ENCODE results near the gene FYTTD1. TPM values are rescaled to one million over a fixed set of nuclear protein-coding genes. Genes with fewer than 3 reads are reported as not detected.

The FYTTD1 gene
- total and polyA plus RNA-seq, 4 experiments from 2014 or later = 60.0 to 120 (median 79.4) TPM

- no peak overlapping the region for H3K27ac ChIP-seq (ENCODE audit: low read depth, low read length)
- no peak for DNase-seq
- no peaks in the 10 kb centered on the region for H3K9me3 Mint-ChIP-seq
- H3K27ac Mint-ChIP-seq = no peak overlapping the region
- no peak overlapping the region for H3K4me3 Mint-ChIP-seq
- H3K27me3 ChIP-seq (ENCODE audit: insufficient read depth, low read length) = no peaks in the 10 kb centered on the region
- no peaks in the 10 kb centered on the region for H3K27me3 Mint-ChIP-seq
- peaks cover 39 to 59% (median 48%) of the 10 kb centered on the region in 4 donors for H3K4me1 Mint-ChIP-seq
- H3K36me3 Mint-ChIP-seq = peaks cover 4 to 6% of the 10 kb centered on the region in 2 donors
- no peak overlapping the region for H3K4me3 ChIP-seq (ENCODE audit: low read length in 2 of 2)
- ChIA-PET CTCF (ENCODE audit: partially characterized antibody) (no interaction called here), POLR2A (ENCODE audit: partially characterized antibody) (no interaction called here)
- H3K36me3 ChIP-seq (ENCODE audit: insufficient read depth, low read length) = no peaks in the 10 kb centered on the region
- intact Hi-C loops (cut with micrococcal nuclease) = loop anchor here (5.0 kb wide), 1 partner anchor 207 kb away; no protein-coding TSS in a partner anchor
- peaks cover 40% of the 10 kb centered on the region for H3K4me1 ChIP-seq (ENCODE audit: insufficient read depth, low read length)
- H3K9me3 ChIP-seq (ENCODE audit: control insufficient read depth in 1 of 2, low read length in 2 of 2) = no peaks in the 10 kb centered on the region
Measured at GRCh38 chr3:197804511-197804910, 54.8 kb downstream of the FYTTD1 start.

GRCh38 chr3:197807969-197808587 lies 58.4 kb downstream of the FYTTD1 start:
- peaks cover 4% of the 10 kb centered on the region in 2 donors for H3K36me3 Mint-ChIP-seq
- Histone ChIP-seq H3K4me1 (ENCODE audit: insufficient read depth, low read length) (peaks cover 18% of the 10 kb centered on the region), H3K36me3 (ENCODE audit: insufficient read depth, low read length) (no peaks in the 10 kb centered on the region), H3K27ac (ENCODE audit: low read depth, low read length) (no peak overlapping the region), H3K4me3 (ENCODE audit: low read length in 2 of 2) (no peak overlapping the region), H3K9me3 (ENCODE audit: control insufficient read depth in 1 of 2, low read length in 2 of 2) (no peaks in the 10 kb centered on the region), H3K27me3 (ENCODE audit: insufficient read depth, low read length) (no peaks in the 10 kb centered on the region)
- ChIA-PET POLR2A (ENCODE audit: partially characterized antibody) (no interaction called here), CTCF (ENCODE audit: partially characterized antibody) (no interaction called here)
- no peak for DNase-seq
- no peaks in the 10 kb centered on the region for H3K27me3 Mint-ChIP-seq
- H3K4me3 Mint-ChIP-seq = peak overlapping the region in 1 of 8 donors; percentile 1
- intact Hi-C loops (cut with micrococcal nuclease) = no loop called here
- no peaks in the 10 kb centered on the region for H3K9me3 Mint-ChIP-seq
- peaks cover 28 to 42% (median 34%) of the 10 kb centered on the region in 4 donors for H3K4me1 Mint-ChIP-seq
- peak overlapping the region in 4 of 7 donors; percentile 1 to 70 (median 12) for H3K27ac Mint-ChIP-seq

GRCh38 chr3:197809356-197810020 lies 59.8 kb downstream of the FYTTD1 start:
- DNase-seq = no peak
- H3K27ac Mint-ChIP-seq = peak overlapping the region in 6 of 7 donors; percentile 31 to 74 (median 62)
- no peaks in the 10 kb centered on the region for H3K9me3 Mint-ChIP-seq
- no peaks in the 10 kb centered on the region for H3K9me3 ChIP-seq (ENCODE audit: control insufficient read depth in 1 of 2, low read length in 2 of 2)
- intact Hi-C loops (cut with micrococcal nuclease) = no loop called here
- no peak overlapping the region for H3K4me3 ChIP-seq (ENCODE audit: low read length in 2 of 2)
- ChIA-PET CTCF (ENCODE audit: partially characterized antibody) (interaction anchor here (1.0 to 1.7 kb wide), 4 partner anchors 10 to 20 kb away, joined by 3 to 5 read pairs (median 4); partner anchors contain the start of gene LRCH3), POLR2A (ENCODE audit: partially characterized antibody) (interaction anchor here (0.6 kb wide), 1 partner anchor 39 kb away, joined by 3 read pairs; no protein-coding TSS in a partner anchor)
- peak overlapping the region in 1 of 8 donors; percentile 6 for H3K4me3 Mint-ChIP-seq
- H3K36me3 Mint-ChIP-seq = peaks cover 4 to 11% of the 10 kb centered on the region in 2 donors
- H3K27ac ChIP-seq (ENCODE audit: low read depth, low read length) = no peak overlapping the region
- peaks cover 32 to 49% (median 41%) of the 10 kb centered on the region in 4 donors for H3K4me1 Mint-ChIP-seq
- H3K27me3 ChIP-seq (ENCODE audit: insufficient read depth, low read length) = no peaks in the 10 kb centered on the region
- H3K27me3 Mint-ChIP-seq = no peaks in the 10 kb centered on the region
- no peaks in the 10 kb centered on the region for H3K36me3 ChIP-seq (ENCODE audit: insufficient read depth, low read length)
- H3K4me1 ChIP-seq (ENCODE audit: insufficient read depth, low read length) = peaks cover 18% of the 10 kb centered on the region

GRCh38 chr3:197810901-197811300 lies 61.2 kb downstream of the FYTTD1 start:
- Histone ChIP-seq H3K4me1 (ENCODE audit: insufficient read depth, low read length) (peaks cover 18% of the 10 kb centered on the region), H3K4me3 (ENCODE audit: low read length in 2 of 2) (no peak overlapping the region), H3K36me3 (ENCODE audit: insufficient read depth, low read length) (no peaks in the 10 kb centered on the region), H3K27me3 (ENCODE audit: insufficient read depth, low read length) (no peaks in the 10 kb centered on the region), H3K27ac (ENCODE audit: low read depth, low read length) (no peak overlapping the region), H3K9me3 (ENCODE audit: control insufficient read depth in 1 of 2, low read length in 2 of 2) (no peaks in the 10 kb centered on the region)
- ChIA-PET CTCF (ENCODE audit: partially characterized antibody) (interaction anchor here (1.3 to 1.7 kb wide), 2 partner anchors 8 to 21 kb away, joined by 4 to 5 read pairs; no protein-coding TSS in a partner anchor), POLR2A (ENCODE audit: partially characterized antibody) (no interaction called here)
- no peak for DNase-seq
- Mint-ChIP-seq H3K36me3 (peaks cover 4 to 12% of the 10 kb centered on the region in 2 donors), H3K4me1 (peaks cover 34 to 50% (median 43%) of the 10 kb centered on the region in 4 donors), H3K4me3 (no peak overlapping the region), H3K27ac (no peak overlapping the region), H3K27me3 (no peaks in the 10 kb centered on the region), H3K9me3 (no peaks in the 10 kb centered on the region)
- intact Hi-C loops (cut with micrococcal nuclease) = no loop called here

- intact Hi-C loops (cut with micrococcal nuclease) = no loop called here
- Mint-ChIP-seq H3K27me3 (no peaks in the 10 kb centered on the region), H3K4me1 (peaks cover 34 to 47% (median 40%) of the 10 kb centered on the region in 4 donors), H3K9me3 (no peaks in the 10 kb centered on the region), H3K27ac (no peak overlapping the region), H3K4me3 (no peak overlapping the region), H3K36me3 (peaks cover 2 to 9% of the 10 kb centered on the region in 2 donors)
- Histone ChIP-seq H3K27ac (ENCODE audit: low read depth, low read length) (no peak overlapping the region), H3K36me3 (ENCODE audit: insufficient read depth, low read length) (no peaks in the 10 kb centered on the region), H3K9me3 (ENCODE audit: control insufficient read depth in 1 of 2, low read length in 2 of 2) (no peaks in the 10 kb centered on the region), H3K4me3 (ENCODE audit: low read length in 2 of 2) (no peak overlapping the region), H3K4me1 (ENCODE audit: insufficient read depth, low read length) (peaks cover 18% of the 10 kb centered on the region), H3K27me3 (ENCODE audit: insufficient read depth, low read length) (no peaks in the 10 kb centered on the region)
- POLR2A ChIA-PET (ENCODE audit: partially characterized antibody) = no interaction called here
- no peak for DNase-seq
- CTCF ChIA-PET (ENCODE audit: partially characterized antibody) = no interaction called here
Measured at GRCh38 chr3:197811343-197811742, 61.7 kb downstream of the FYTTD1 start.

GRCh38 chr3:197814372-197814771 lies 64.7 kb downstream of the FYTTD1 start:
- Histone ChIP-seq H3K27ac (ENCODE audit: low read depth, low read length) (no peak overlapping the region), H3K36me3 (ENCODE audit: insufficient read depth, low read length) (no peaks in the 10 kb centered on the region), H3K9me3 (ENCODE audit: control insufficient read depth in 1 of 2, low read length in 2 of 2) (no peaks in the 10 kb centered on the region), H3K4me3 (ENCODE audit: low read length in 2 of 2) (no peak overlapping the region), H3K4me1 (ENCODE audit: insufficient read depth, low read length) (peaks cover 4% of the 10 kb centered on the region), H3K27me3 (ENCODE audit: insufficient read depth, low read length) (no peaks in the 10 kb centered on the region)
- intact Hi-C loops (cut with micrococcal nuclease) = no loop called here
- ChIA-PET CTCF (ENCODE audit: partially characterized antibody) (no interaction called here), POLR2A (ENCODE audit: partially characterized antibody) (no interaction called here)
- Mint-ChIP-seq H3K9me3 (no peaks in the 10 kb centered on the region), H3K36me3 (peaks cover 10 to 12% of the 10 kb centered on the region in 2 donors), H3K27ac (no peak overlapping the region), H3K4me3 (no peak overlapping the region), H3K4me1 (peaks cover 20 to 25% (median 22%) of the 10 kb centered on the region in 4 donors), H3K27me3 (no peaks in the 10 kb centered on the region)
- no peak for DNase-seq

- H3K4me3 Mint-ChIP-seq = no peak overlapping the region
Measured at GRCh38 chr3:197820550-197821335, 71.1 kb downstream of the FYTTD1 start.

More at GRCh38 chr3:197820550-197821335, 71.1 kb downstream of the FYTTD1 start:
- Mint-ChIP-seq H3K27me3 (no peaks in the 10 kb centered on the region), H3K4me1 (peaks cover 0 to 8% (median 1%) of the 10 kb centered on the region in 4 donors), H3K27ac (peak overlapping the region in 5 of 7 donors; percentile 32 to 86 (median 68)), H3K9me3 (no peaks in the 10 kb centered on the region), H3K36me3 (peaks cover 28 to 44% of the 10 kb centered on the region in 2 donors)
- H3K27me3 ChIP-seq (ENCODE audit: insufficient read depth, low read length) = no peaks in the 10 kb centered on the region
- ChIA-PET POLR2A (ENCODE audit: partially characterized antibody) (interaction anchor here (1.0 to 1.3 kb wide), 2 partner anchors 27 to 29 kb away, joined by 3 read pairs; no protein-coding TSS in a partner anchor), CTCF (ENCODE audit: partially characterized antibody) (no interaction called here)
- intact Hi-C loops (cut with micrococcal nuclease) = no loop called here
- H3K4me3 ChIP-seq (ENCODE audit: low read length in 2 of 2) = no peak overlapping the region
- H3K27ac ChIP-seq (ENCODE audit: low read depth, low read length) = no peak overlapping the region
- no peaks in the 10 kb centered on the region for H3K4me1 ChIP-seq (ENCODE audit: insufficient read depth, low read length)
- H3K9me3 ChIP-seq (ENCODE audit: control insufficient read depth in 1 of 2, low read length in 2 of 2) = no peaks in the 10 kb centered on the region
- H3K36me3 ChIP-seq (ENCODE audit: insufficient read depth, low read length) = peaks cover 9% of the 10 kb centered on the region
- DNase-seq = no peak
